Kidney glomerular epithelial cell (primary cell): ENCODE measurements around the gene NRARP.

Experiments used
- DNase-seq: peaks from one replicate; lab custom pipeline; 2025; lab: John Stamatoyannopoulos, UW

NRARP gene

DNA sequence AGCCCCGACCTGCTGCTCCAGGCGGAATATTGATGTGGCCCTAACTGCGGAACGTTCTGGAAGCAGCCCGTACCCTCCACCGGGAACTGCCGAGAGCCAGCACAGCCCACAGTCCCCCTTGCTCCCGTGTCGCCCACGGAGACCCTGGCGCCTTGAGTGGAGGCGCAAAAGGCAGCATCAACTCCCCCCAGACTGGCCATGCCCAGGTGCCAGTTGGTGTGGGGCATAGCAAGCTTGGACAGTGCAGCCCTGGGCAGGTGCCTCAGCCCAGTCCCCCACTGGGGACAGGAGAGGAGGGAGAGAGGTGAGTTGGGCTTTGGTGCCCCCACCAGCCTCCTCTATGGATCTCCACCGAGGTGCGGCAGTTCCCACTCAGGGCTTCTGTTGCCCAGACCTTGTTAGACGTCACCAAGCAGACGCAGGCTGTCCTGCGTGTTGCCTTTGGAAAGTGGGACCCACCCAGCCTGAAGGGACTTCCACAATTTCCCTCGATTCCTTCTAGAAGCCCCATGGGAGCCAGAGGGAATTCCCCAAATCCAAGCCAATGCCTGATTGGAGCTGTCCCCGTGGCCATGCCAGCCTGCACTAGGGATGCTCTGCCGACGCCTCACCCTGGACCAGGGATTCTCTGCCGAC, 19.8 kb upstream of the NRARP start:
- no peak for DNase-seq

DNA sequence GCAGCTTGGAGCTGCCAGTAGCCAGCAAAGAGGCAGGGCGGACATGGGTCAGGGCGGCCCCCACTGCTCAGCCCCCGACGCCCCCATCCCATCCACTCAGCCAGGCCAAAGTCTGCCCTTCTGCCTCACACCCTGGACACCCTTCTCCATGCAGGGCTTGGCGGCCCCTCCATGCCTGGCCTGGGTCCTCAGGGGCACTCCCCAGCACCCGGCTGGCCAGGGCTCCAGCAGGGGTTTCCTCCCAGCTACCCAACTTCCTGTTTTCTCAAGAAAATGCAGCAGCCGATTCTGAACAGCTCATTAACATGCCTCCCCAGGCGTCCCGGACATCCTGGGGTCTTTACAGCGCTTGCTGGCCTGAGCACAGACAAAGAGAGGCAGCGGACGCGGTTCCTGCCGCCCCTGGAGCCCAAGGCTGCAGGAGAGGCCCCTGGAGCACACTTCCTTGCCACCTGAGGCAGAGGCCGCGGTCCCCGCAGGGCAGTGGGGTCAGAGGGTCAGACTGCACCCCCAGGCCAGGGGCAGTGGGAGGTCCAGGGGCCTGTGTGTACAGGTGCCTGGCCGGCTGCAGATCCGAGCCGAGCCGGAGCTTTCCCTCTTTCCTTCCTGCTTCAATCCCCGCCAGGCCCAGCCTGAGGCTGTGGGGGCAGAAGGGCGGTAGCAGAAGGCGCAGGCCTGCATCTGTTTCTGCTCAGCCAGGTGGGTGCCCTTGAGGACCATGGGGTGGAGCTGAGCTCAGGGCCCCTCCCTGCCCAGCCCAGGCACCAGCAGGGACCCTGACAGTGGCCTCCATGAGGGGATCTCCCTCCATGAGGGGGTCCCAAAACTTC, 18.7 kb upstream of the NRARP start:
- no peak for DNase-seq

DNA sequence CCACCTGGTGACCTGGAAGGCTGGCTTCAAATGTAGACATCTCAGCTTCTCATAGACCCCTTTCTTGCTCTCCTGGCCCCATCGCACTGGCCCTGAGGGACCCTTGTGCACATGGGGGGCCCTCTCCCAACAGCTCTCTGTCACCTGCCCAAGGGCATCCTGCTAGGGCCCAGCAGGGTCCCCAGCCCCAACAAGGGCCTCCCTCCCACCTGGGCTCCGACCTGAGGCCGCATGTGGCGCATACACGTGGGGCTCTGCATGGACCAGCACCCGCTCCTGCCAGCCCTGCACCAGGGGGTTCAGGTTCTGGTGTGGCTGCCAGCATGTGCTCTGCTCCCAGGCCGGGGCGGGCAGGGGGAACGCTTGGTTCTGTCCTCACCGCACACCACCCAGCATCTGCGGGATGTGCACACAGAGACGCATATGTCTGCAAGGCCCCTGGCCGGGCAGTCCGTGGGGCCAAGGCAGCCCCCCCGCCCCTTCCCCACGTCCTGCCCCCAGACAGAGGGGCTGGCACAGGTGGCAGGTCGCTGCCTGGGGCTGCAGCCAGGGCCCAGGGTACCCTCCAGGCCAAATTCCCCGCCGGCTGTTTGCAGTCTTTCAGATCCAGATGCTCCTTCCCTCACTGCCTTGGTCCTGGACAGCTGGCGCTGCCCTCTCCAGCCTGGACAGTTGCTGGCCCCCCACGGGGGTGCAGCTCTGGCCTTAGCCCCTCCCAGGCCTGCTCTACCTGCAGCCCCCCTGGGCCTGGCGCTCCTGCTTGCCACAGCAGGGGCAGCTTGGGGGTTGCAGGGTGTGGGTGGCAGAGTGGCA, 17.9 kb upstream of the NRARP start:
- DNase-seq, result no peak

DNA sequence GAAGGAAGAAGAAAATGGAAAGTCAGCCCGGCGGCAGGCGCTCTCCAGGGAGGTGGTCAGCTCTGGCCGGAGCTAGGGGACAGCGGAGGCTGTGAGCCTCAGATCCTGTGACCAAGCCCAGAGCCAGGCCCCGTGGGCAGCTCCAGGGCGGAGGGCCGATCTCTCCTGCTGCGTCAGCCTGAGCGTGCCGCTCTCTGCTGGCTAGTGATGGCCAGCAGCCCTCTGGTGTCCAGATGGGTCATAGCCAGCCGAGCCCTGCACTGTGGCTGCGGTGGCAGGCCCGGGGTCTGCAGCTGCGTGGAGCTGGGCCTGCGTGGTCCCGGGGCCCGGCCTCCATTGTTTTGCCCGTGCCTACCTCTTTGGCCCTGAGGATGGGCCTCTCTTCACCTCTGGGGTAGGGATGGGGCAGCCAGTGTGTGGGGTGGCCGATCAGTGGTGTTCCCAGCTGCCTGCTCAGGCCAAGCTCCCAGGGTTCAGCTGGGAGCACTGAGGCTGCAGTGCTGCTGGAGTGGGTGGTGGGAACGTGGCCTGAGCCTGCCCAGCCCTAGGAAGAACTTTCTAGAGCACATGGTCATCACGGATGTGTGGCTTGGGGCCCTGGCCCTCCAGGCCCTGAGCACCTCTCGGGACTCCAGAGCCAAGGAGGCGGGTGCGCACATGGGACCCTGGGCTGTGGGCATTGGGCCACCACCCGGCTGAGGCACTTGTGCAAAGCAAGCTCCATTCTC, 17.1 kb upstream of the NRARP start:
- no peak for DNase-seq

DNA sequence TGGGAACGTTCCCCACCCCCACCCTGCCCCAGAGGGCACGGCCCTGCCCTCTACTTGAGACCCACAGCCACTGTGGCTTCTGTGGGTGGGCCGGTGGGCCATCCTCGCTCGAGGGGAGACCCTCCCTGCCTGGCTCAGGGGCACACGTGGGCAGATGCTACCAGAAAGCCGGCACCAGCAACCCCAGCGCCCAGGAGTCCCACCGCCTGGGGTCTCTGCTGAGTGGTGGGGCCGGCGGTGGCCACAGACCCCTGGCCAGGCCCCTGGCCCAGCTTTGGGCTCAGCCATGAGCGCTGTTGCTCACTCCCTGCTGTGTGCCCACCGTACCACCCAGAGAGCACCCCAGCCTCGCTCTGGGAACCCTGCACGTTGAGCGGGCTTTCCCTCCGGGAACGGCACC, 16.5 kb upstream of the NRARP start:
- DNase-seq, result no peak

DNA sequence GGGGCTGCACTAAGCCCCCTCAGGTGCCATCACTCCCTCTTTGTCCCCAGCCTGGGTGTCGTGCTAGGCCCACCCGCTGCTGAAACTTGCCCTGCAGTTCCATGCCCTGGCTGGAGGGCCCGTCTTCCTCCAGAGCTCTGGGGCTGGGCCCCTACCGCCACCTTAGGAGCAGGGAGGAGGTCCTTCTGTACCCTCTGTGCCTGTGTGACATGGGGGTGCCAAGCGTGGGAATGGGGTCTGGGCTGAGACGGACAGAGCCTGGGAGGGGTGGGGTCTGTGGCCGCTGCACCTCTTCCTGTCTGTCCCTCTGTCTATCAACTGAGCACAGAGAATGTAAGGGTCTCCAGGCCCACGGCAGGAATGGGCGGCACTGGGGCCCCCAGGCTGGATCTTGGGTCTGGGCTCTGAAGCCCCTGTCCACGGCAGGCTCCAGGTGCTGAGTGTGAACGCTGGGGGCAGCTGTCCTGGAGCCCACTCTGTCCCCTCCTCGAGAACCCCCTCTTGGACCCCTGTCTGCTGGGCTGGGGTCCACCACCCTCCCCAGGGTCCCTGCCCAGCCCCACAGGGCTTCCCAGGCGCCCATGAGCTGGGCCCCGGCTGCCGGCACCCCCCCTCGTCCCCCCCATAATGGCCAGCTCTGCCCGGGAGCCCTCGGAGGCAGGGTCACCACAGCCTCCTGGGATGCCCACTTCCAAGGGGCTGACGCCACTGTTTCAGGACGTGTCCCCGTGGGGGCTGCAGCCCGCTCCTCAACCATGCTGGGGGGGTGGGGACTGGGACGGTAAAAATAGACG, 15.8 kb upstream of the NRARP start:
- DNase-seq, result no peak

DNA sequence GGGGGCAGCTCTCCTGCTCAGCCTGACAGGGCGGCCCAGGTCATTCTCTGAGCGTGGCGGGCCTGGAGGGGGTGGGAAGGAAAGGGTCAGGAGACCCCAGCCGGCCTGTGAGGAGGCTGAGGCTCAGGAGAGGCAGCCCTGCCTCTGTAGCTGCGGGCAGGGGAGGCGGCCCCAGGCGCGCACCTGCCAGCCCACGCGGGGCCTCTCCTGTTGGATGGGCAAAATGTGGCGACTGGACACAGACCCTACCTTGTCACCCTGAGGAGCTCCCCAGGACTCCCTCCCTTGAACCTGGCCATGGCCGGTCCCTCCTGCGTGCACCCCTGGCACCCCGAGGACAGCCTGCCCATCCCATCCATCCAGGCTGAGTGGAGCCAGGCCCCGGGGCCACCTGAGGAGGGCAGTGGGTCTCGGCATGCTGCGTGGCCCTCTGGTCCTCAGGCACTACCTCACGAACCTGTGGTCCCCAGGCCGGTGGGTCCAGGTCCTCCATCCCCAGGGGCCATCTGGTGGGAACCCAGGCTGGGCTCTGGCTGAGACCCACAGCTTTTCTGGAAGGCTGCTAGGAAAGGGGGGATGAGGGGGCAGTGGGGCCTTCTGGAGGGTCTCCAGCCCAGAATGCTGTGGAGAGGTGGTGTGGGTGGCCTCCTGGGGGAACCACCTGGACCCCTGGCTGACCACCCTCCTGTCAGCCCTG, 15.1 kb upstream of the NRARP start:
- no peak for DNase-seq

DNA sequence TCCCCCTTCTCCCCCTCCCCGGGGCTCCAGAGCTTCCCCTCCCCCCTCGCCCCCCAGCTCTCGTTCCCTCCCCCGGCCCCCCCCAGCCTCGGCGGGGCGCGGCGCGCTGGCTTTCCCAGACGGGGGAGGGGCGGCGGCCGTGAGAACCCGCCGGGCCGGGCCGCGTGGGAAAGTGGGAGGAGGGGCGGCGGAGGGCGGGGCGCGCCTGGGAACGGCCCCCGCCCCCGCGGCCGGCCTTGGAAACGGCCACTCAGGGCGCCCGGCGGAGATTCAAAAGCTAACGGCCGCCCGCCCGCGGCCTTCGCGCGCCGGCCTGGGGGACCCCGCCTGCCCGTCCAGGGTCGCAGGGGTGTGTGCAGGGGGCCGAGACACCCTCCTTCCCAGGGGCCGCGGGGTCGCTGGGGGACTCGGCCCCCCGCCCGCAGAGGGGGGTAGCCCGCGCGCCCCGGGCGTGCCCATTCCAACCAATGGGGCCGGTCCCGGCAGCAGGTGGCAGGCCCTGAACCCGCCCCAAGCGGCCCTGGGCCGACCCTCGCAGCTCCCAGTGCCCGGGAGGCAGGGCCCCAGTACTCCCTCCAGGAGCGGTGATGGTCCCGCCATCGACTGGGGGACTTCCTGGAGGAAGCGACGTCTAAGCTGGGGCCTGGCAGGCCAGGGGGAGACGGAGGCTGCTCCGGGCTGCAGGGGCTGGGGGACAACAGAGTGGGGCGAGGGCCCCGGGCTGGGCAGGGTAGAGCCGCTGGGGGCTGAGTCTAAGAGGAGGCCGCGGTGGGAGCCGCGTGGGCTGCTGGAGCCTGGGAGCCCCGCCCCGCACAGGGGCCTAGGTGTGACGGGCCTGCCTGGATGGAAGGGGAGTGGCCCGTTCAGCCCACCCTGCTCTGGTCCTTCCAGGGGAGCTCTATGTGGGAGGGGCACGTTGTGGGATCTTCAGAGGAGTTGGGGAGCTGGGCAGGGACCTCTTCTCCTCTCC, 14.2 kb upstream of the NRARP start:
- DNase-seq, result no peak

DNA sequence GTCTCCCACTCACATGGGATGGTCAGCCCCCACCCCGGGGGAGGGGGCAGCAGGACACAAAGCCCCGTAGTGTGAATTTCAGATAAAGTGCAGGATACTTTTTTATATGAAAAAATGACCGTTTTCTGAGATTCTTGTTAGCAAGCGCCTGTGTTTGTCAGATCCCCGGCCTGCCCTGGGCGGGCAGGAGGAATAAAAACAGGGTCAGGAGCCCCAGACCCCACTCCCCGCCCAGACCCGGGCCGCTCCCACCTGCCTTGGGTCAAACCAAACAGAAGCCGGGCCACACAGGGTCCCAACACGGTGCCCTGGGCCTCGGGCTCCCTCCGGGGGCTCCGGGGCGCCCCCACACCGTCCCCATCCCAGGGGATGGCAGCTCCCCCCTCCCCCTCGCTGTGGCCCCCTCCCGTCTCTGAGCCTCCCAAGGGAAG, 13.5 kb upstream of the NRARP start:
- DNase-seq, result no peak

DNA sequence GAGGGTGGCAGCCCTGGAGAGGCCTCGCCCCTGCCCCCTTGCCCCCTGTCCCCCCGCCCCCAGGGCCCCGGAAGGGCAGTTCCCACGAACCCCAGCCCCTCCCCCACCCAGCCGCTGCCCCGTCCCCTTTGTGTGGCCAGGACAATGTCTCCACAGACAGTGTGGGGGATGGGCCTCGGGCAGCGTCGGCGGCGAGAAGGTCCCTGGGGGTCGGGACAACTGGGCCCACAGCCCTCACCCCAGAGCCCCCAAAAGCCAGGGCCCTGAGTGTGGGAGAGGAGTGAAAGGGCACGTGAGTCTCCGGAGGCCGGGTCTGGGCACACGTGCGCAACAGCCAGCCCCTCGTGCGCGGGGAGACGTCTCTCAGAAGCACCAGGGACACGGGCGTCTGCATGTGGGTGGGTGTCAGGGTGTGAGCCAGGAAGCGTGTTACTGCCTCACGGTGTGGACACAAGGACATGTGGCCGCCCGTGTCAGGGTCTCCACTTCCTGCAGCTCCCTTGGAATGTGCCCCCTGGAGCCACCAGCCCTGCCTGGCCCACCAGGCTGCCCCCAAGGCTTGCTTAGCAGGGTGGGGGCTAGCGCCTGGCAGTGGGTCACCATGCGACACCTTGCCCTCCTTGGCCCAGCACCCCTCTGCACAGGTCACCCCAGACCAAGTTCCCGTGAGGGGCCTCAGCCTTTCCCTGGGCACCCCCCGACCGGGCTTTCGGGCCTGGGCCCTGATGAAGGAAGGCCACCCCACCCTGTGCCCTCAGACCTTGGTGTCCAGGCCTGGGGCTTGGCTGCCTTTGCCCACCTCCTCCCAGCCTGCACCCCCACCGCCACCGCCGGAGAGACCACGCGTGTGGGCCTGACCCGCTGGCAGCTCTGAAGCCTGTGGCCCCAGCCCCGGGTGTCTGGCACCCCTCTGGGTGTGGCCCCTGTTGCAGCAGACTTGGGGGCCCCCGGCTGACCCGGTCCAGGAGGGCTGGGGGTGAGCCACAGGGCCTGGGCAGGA, 12.8 kb upstream of the NRARP start:
- DNase-seq, result no peak

DNA sequence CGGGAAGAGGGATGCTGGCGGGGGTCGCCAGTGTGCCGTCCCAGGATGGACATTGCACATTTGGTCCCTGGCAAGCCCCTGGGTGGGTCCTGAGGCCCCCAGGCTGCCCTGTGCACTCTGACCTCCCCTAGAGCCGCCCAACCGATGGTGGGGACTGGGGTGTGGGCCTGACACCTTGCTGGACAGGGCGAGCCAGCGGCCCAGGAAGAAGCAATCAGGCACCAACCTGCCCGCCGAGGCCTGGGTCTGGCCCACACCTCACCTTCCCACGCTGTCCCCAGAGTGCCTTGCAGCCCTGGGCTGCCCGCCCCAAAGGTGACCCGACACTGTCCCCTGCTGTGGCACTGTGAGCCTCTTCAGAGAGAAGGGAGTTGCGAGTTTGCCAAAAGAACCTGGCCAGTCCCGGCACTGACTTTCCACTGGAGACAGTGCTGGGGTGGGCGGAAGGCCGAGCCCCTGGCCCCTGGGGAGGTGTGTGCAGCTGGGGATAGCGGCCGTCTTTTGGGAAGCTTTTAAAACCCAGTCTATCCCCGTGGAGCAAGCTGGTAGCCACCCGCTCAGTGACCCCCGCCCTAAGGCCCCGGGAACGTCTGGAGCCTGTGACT, 12.0 kb upstream of the NRARP start:
- DNase-seq, result no peak

DNA sequence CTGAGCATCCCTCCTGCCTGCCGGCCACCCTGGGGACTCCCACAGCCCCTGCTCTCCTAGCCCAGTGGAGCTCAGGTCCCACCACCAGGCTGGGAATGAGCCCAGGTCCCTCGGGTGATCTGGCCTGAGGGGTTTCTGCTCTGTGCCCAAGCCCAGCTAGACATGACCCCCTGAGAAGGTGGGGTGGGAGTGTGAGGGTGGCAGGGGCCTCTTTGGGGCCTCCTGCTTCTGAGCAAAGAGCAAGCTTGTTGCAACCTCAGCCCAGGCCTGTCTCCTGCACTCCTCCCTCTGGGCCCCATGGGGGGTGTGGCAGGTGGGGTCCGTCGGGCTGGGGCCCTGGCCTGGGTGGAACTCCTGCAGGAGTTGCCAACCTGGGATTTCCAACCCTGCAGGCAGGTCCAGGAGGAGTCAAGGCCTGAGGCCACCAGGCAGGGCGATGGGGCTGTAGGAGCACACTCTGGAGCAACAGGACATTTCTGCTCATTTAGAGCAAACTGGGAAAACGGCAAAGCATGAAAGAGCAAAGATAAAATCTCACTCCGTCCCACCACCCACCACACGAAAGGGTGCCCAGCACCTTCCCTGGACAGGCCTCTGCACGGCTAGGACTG, 11.4 kb upstream of the NRARP start:
- no peak for DNase-seq

DNA sequence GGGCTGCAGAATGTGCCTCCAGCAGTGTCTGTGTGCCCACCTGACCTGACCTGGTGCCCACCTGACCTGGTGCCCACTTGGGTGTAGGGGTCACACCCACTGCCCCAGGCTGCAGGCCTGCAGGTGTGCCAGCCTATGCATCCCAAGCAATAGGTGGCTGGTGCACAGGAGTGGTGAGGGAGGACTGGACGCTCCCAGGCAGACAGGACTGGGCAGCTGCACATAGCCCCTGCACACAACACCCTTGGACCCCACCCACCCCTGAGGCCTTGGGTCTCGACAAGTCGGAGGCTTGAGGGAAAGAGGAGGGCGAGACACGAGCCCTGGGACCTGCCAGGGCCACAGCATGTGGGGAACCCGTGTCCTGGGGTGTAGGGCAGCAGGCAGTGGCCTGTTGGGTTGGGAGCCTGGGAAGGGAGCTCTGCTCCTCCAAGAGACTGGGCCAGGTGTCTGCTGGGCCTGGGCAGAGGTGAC, 10.8 kb upstream of the NRARP start:
- DNase-seq, result no peak

DNA sequence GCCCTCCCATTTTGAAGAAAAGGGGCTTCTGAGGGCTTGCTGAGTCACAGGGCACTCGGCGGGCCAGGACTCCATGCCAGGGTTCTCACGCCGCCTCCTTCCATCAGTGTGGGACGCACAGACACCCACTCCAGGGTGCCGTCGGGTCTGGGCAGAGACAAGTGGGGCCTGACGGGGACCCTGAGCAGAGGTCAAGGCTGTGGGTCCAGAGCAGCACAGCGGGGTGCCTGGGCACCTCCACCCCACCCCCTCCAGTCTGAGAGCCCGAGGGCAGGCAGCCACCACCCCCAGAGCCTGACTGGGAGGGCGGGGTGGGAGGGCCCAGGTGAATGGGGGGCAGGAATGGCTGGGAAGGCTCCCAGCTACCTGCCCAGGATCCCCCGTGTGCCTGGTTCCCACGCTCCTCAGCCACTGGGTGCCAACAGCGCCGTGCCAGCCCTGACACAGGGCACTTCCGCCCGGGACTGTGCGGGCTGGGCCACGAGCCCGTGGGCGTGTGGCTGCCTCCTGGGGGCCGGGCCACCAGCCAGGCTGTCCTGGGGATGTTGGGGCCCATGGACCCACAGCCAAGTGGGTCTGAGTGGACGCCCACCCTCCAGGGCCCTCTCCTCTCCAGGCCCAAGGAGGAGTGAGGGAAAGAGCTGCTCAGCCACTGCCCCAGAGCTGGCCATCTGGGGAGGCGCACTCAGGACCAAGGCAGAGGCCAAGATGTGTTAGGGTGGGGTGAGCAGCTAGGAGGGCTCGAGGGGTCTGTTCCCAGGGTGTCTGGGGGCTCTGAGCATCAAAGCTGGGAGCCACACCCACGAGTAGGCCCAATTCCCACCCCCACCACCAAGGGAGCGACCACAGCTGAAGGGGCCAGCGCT, 10.1 kb upstream of the NRARP start:
- DNase-seq, result no peak

DNA sequence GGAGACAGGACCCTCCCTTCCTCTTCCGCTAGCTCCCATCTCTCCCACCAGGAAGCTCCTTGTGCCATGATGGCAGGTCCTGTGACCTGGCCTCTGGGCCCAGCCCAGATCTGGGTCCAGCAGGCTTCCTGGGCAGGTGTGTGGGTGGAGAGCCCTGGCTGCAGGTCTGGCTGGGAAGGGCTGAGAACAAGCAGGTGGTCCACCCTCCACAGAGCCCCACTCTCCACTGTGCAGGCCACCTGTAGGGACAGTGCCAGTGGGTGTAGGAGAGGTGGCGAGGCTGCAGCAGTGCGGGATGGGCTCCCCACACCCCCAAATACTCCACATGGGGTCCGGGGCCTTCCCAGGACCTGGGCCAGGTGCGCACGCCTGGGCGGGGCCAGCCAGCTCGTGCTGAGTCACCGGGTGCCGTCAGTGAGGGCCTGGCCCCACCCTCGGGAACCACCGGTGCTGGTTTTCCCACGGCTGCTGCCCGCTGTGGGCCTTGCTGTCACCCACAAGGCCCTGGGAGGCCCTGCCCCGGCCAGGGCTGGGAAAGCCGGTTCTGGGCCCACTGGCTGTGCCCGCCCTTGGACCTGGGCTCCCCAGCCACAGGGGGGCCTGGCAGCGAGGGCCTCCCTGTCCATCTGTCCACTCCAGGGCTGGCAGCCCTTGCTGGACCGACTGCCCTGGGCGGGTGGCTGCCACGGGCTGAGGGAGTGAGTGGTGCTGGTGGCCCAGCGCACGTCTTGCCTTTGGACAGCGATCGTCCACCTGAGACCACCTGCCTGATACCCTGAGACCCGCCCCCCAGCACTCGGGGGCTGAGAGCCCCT, 9.3 kb upstream of the NRARP start:
- DNase-seq, result no peak
